Measurements from ENCODE around the gene ARHGAP8. TPM values are rescaled to one million over a fixed set of nuclear protein-coding genes. Genes with fewer than 3 reads are reported as not detected.

Gene ARHGAP8
- total RNA-seq, 2 experiments from 2014 or later = 5.7 to 6.3 TPM

GRCh38 chr22:44801476-44801875 is 49.1 kb downstream of the ARHGAP8 start:
- Mint-ChIP-seq H3K27me3 (peaks cover 15% of the 10 kb centered on the region), H3K27ac (no peak overlapping the region), H3K4me3 (no peak overlapping the region), H3K9me3 (no peaks in the 10 kb centered on the region), H3K36me3 (ENCODE audit: low read depth) (no peaks in the 10 kb centered on the region), H3K4me1 (ENCODE audit: low read depth) (no peaks in the 10 kb centered on the region)
- Histone ChIP-seq H3K4me1 (ENCODE audit: insufficient read depth, low read length) (no peaks in the 10 kb centered on the region), H3K27ac (ENCODE audit: low read depth in 1 of 2, low read length in 2 of 2) (no peak overlapping the region), H3K36me3 (ENCODE audit: insufficient read depth, low read length) (no peaks in the 10 kb centered on the region), H3K27me3 (ENCODE audit: control insufficient read depth in 1 of 2, insufficient read depth in 2 of 2, low read length in 2 of 2) (no peaks in the 10 kb centered on the region), H3K9me3 (ENCODE audit: control insufficient read depth in 1 of 2, insufficient read depth in 1 of 2, low read length in 2 of 2) (no peaks in the 10 kb centered on the region), H3K4me3 (ENCODE audit: low read length) (no peak overlapping the region)
- no peak for DNase-seq
- CTCF ChIA-PET = no interaction called here
- no peak for ATAC-seq (ENCODE audit: poor library complexity)
- POLR2A ChIA-PET = no interaction called here
- TF ChIP-seq, protein P1, sequence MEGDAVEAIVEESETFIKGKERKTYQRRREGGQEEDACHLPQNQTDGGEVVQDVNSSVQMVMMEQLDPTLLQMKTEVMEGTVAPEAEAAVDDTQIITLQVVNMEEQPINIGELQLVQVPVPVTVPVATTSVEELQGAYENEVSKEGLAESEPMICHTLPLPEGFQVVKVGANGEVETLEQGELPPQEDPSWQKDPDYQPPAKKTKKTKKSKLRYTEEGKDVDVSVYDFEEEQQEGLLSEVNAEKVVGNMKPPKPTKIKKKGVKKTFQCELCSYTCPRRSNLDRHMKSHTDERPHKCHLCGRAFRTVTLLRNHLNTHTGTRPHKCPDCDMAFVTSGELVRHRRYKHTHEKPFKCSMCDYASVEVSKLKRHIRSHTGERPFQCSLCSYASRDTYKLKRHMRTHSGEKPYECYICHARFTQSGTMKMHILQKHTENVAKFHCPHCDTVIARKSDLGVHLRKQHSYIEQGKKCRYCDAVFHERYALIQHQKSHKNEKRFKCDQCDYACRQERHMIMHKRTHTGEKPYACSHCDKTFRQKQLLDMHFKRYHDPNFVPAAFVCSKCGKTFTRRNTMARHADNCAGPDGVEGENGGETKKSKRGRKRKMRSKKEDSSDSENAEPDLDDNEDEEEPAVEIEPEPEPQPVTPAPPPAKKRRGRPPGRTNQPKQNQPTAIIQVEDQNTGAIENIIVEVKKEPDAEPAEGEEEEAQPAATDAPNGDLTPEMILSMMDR (IDR thresholded peaks at IDR 0.05) = no peak
- intact Hi-C loops (cut with DNase I, micrococcal nuclease) = no loop called here

DNA sequence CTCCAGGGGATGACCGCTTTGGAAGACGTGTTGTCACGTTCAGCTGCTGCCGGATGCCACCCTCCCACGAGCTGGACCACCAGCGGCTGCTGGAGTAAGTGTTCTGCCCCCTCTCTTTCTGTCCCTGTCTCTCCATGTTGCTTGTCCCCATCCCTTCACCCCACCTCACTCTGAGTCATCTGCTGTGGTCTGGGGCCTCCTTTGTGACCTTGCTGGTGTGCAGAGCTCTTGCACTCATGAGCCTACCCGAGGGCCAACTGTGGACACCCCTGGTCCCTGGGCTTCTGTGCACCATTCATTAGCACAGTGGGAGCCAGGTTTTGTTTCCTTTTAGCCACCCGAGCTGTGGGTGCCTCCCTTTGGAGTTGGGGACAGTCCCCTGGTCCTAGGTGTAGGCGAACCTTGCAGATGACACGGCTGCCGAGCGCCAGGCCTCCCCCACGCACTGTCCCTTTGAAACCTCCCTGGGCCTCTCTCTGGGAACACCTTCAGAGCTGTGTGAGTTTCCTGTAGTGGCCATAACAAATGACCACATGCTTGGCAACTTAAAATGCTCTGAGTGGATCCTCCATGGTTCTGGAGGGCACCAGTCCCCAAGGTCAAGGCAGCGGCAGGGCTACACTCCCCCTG is 49.8 kb downstream of the ARHGAP8 start:
- no peaks in the 10 kb centered on the region for H3K36me3 Mint-ChIP-seq (ENCODE audit: low read depth)
- no peak overlapping the region for H3K4me3 Mint-ChIP-seq
- POLR2A ChIA-PET = no interaction called here
- CTCF ChIA-PET = no interaction called here
- H3K4me1 ChIP-seq (ENCODE audit: insufficient read depth, low read length) = no peaks in the 10 kb centered on the region
- H3K9me3 Mint-ChIP-seq = no peaks in the 10 kb centered on the region
- DNase-seq = no peak
- TF ChIP-seq, protein P1 (IDR thresholded peaks at IDR 0.05) = no peak
- no peaks in the 10 kb centered on the region for H3K9me3 ChIP-seq (ENCODE audit: control insufficient read depth in 1 of 2, insufficient read depth in 1 of 2, low read length in 2 of 2)
- no peaks in the 10 kb centered on the region for H3K4me1 Mint-ChIP-seq (ENCODE audit: low read depth)
- H3K27ac Mint-ChIP-seq = no peak overlapping the region
- no peak overlapping the region for H3K27ac ChIP-seq (ENCODE audit: low read depth in 1 of 2, low read length in 2 of 2)
- no peaks in the 10 kb centered on the region for H3K27me3 ChIP-seq (ENCODE audit: control insufficient read depth in 1 of 2, insufficient read depth in 2 of 2, low read length in 2 of 2)
- no peaks in the 10 kb centered on the region for H3K36me3 ChIP-seq (ENCODE audit: insufficient read depth, low read length)
- ATAC-seq (ENCODE audit: poor library complexity) = no peak
- intact Hi-C loops (cut with DNase I, micrococcal nuclease) = no loop called here
- no peak overlapping the region for H3K4me3 ChIP-seq (ENCODE audit: low read length)
- H3K27me3 Mint-ChIP-seq = peaks cover 15% of the 10 kb centered on the region

- Mint-ChIP-seq H3K4me1 (ENCODE audit: low read depth) (no peaks in the 10 kb centered on the region), H3K27ac (no peak overlapping the region)
- ATAC-seq (ENCODE audit: poor library complexity) = no peak
Observed at GRCh38 chr22:44802956-44803355, 50.6 kb downstream of the ARHGAP8 start.

More at GRCh38 chr22:44802956-44803355, 50.6 kb downstream of the ARHGAP8 start:
- Mint-ChIP-seq H3K27me3 (peaks cover 15% of the 10 kb centered on the region), H3K9me3 (no peaks in the 10 kb centered on the region), H3K36me3 (ENCODE audit: low read depth) (no peaks in the 10 kb centered on the region), H3K4me3 (no peak overlapping the region)
- Histone ChIP-seq H3K4me3 (ENCODE audit: low read length) (no peak overlapping the region), H3K27ac (ENCODE audit: low read depth in 1 of 2, low read length in 2 of 2) (no peak overlapping the region), H3K9me3 (ENCODE audit: control insufficient read depth in 1 of 2, insufficient read depth in 1 of 2, low read length in 2 of 2) (no peaks in the 10 kb centered on the region), H3K27me3 (ENCODE audit: control insufficient read depth in 1 of 2, insufficient read depth in 2 of 2, low read length in 2 of 2) (no peaks in the 10 kb centered on the region), H3K36me3 (ENCODE audit: insufficient read depth, low read length) (no peaks in the 10 kb centered on the region), H3K4me1 (ENCODE audit: insufficient read depth, low read length) (no peaks in the 10 kb centered on the region)
- DNase-seq = no peak
- TF ChIP-seq, protein P1 (IDR thresholded peaks at IDR 0.05) = no peak
- intact Hi-C loops (cut with DNase I, micrococcal nuclease) = no loop called here
- POLR2A ChIA-PET = no interaction called here
- CTCF ChIA-PET = no interaction called here
